Gastrocnemius medialis (tissue), 4 donors: ENCODE results near the gene GABBR1.

Source experiments
- POLR2A ChIP-seq, 2 donors: fragments of 450-650 bp; IDR thresholded peaks; one replicate each; pipeline ENCODE4 v1.6.1; 2017; ENCODE audit warnings: antibody characterized with exemption in 2 of 2, mild to moderate bottlenecking in 2 of 2, moderate library complexity in 2 of 2
- TF ChIP-seq, protein P1 (sequence below), 5 experiments: fragments of 450-650 bp in 3 of 5; fragments of 200-600 bp in 2 of 5; sonication (generic) in 2 of 5; IDR thresholded peaks in 4 of 5; conservative IDR thresholded peaks in 1 of 5; 1 replicate in 4 of 5; 2 replicates in 1 of 5; pipeline ENCODE4 v1.5.1; 2016 to 2019; ENCODE audit warnings: antibody characterized with exemption in 5 of 5, mild to moderate bottlenecking in 3 of 5, moderate library complexity in 3 of 5

DNA sequence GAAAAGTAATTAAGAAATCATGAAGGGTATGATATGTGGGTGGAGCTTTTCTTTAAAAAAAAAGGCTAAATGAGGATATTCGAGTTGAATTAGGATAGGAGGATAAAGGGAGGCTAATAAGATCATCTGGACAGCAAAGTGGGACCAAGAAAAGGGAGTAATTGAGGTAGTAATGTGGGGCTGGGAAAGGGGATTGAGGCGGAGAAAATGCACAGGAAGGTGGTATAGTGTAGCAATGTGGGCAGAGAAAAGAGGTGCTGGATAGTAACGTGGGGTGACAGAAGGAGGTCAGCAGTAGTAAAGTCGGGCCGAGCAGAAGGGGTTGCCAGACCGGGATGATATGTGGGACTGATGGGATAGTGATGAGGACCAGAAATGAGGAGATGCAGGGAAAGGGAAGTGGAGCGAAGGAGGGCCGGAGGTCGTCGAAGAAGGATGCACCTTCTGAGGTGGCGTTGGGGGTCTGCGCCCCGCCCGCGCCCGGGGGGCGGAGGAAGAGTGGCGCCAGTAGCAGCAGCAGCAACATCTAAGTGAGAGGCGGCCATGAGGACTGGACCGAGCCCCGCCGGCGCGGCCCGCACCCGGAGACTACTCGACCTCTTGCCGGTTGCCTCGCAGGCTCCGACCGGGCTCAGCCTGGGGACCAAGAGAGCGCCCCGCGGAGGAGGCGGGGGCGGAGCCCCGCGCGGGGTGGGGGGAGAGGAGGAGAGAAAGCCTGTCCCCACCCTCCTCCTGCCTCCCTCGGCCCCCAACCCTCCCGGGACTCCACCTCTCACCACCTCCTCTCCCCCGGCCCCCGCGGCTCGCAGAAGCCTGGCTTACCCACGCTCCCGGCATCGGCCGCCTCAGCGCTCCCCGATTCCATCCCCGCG lies 887 bp downstream of the GABBR1 start:
- TF ChIP-seq POLR2A (IDR thresholded peaks at IDR 0.05): no peak
- TF ChIP-seq, protein P1, sequence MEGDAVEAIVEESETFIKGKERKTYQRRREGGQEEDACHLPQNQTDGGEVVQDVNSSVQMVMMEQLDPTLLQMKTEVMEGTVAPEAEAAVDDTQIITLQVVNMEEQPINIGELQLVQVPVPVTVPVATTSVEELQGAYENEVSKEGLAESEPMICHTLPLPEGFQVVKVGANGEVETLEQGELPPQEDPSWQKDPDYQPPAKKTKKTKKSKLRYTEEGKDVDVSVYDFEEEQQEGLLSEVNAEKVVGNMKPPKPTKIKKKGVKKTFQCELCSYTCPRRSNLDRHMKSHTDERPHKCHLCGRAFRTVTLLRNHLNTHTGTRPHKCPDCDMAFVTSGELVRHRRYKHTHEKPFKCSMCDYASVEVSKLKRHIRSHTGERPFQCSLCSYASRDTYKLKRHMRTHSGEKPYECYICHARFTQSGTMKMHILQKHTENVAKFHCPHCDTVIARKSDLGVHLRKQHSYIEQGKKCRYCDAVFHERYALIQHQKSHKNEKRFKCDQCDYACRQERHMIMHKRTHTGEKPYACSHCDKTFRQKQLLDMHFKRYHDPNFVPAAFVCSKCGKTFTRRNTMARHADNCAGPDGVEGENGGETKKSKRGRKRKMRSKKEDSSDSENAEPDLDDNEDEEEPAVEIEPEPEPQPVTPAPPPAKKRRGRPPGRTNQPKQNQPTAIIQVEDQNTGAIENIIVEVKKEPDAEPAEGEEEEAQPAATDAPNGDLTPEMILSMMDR (IDR thresholded peaks at IDR 0.05 in 4 of 5, conservative IDR thresholded peaks at IDR 0.05 in 1 of 5): no peak
